HG03159 (cell line): Measurements from ENCODE around the gene SETDB1.
"Not testable (repeated sequence)": the region's sequence is repeated elsewhere in the genome, so short reads cannot be mapped to it uniquely, and the experiment has no call there.

Experiments
- ATAC-seq: cut with Tn5 transposase; IDR thresholded peaks from one replicate; pipeline ENCODE4 v1.9.1; 2021; ENCODE audit warnings: mild to moderate bottlenecking, moderate library complexity; ENCODE audit not compliant: unreplicated experiment

The SETDB1 gene

GRCh38 chr1:150928286-150928685 is 2.1 kb downstream of the SETDB1 start:
- ATAC-seq: no peak

- not testable (repeated sequence) for ATAC-seq
These were observed 2.6 kb downstream of the SETDB1 start for GRCh38 chr1:150928775-150929174.

GRCh38 chr1:150931773-150932172 is 5.6 kb downstream of the SETDB1 start:
- no peak for ATAC-seq

- no peak for ATAC-seq
These were observed 18.7 kb downstream of the SETDB1 start for GRCh38 chr1:150944856-150945255.

GRCh38 chr1:150954708-150955107 is 28.5 kb downstream of the SETDB1 start:
- no peak for ATAC-seq

- no peak for ATAC-seq
These were observed 29.1 kb downstream of the SETDB1 start for GRCh38 chr1:150955280-150955679.

- no peak for ATAC-seq
These were observed 31.5 kb downstream of the SETDB1 start for GRCh38 chr1:150957666-150958065.

- no peak for ATAC-seq
These were observed 34.5 kb downstream of the SETDB1 start for GRCh38 chr1:150960646-150961045.

GRCh38 chr1:150961756-150962155 is 35.6 kb downstream of the SETDB1 start:
- no peak for ATAC-seq

- ATAC-seq: no peak
These were observed 37.4 kb downstream of the SETDB1 start for GRCh38 chr1:150963321-150964163.

GRCh38 chr1:150964164-150964489 is 38.0 kb downstream of the SETDB1 start:
- no peak for ATAC-seq

- no peak for ATAC-seq
These were observed 39.4 kb downstream of the SETDB1 start for GRCh38 chr1:150965605-150966004.

GRCh38 chr1:150966011-150966410 is 39.8 kb downstream of the SETDB1 start:
- no peak for ATAC-seq

- no peak for ATAC-seq
These were observed 41.8 kb downstream of the SETDB1 start for GRCh38 chr1:150967936-150968335.

GRCh38 chr1:150968491-150968890 is 42.3 kb downstream of the SETDB1 start:
- no peak for ATAC-seq

- ATAC-seq: no peak
These were observed 43.5 kb downstream of the SETDB1 start for GRCh38 chr1:150969626-150970025.

- ATAC-seq: no peak
These were observed 44.8 kb downstream of the SETDB1 start for GRCh38 chr1:150970808-150971582.

- ATAC-seq: no peak
These were observed 45.6 kb downstream of the SETDB1 start for GRCh38 chr1:150971583-150972416.

GRCh38 chr1:150972417-150972940 is 46.3 kb downstream of the SETDB1 start:
- no peak for ATAC-seq

- no peak for ATAC-seq
These were observed 47.2 kb downstream of the SETDB1 start for GRCh38 chr1:150973258-150973835.
